ENCODE results near the gene RASGRF1.

DNA sequence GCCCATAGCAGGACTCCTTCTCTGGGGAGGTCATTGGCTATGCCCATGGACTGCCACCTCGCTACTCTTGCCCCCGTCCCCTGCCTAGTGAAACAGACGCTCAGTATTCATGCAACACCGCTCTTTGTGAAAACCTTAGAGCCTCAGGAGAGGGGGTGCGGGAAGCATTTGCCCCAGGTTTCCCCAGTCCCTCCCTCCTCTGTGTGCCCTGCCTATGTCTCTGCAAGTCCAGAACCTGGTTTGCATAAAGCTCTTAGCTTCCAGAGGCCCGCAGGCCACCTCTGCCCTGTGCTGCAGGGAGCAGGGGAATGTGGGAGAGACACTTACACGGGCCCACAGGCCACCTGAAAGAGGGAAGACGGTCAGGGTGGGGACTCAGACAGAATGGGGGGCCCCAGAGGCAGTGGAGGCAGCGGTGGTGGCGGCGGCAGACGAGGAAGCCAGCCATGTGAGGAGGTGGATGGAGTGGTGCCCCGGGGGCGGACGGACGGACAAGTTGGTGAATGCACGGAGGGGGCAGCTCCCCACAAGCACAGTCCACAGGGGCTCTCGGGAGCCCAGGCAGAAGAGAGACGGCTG lies 111.9 kb downstream of the RASGRF1 start:
- TF ChIP-seq, protein P1, sequence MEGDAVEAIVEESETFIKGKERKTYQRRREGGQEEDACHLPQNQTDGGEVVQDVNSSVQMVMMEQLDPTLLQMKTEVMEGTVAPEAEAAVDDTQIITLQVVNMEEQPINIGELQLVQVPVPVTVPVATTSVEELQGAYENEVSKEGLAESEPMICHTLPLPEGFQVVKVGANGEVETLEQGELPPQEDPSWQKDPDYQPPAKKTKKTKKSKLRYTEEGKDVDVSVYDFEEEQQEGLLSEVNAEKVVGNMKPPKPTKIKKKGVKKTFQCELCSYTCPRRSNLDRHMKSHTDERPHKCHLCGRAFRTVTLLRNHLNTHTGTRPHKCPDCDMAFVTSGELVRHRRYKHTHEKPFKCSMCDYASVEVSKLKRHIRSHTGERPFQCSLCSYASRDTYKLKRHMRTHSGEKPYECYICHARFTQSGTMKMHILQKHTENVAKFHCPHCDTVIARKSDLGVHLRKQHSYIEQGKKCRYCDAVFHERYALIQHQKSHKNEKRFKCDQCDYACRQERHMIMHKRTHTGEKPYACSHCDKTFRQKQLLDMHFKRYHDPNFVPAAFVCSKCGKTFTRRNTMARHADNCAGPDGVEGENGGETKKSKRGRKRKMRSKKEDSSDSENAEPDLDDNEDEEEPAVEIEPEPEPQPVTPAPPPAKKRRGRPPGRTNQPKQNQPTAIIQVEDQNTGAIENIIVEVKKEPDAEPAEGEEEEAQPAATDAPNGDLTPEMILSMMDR (IDR thresholded peaks at IDR 0.05): no peak
- no peak for TF ChIP-seq EZH2 (IDR thresholded peaks at IDR 0.05; ENCODE audit: borderline replicate concordance, insufficient read depth, low read depth, low read length, poor library complexity, severe bottlenecking)

All from B cell (primary cell).